Transverse colon (tissue), 4 donors: Measurements from ENCODE around the gene SPATA24.

Experiments used
- EP300 ChIP-seq: sonication (generic); formaldehyde crosslinking; IDR thresholded peaks from one replicate; pipeline ENCODE4 v1.6.1; 2017; ENCODE audit warnings: antibody characterized with exemption, low read depth
- POLR2A ChIP-seq: fragments of 450-650 bp; IDR thresholded peaks from one replicate; pipeline ENCODE4 v1.6.1; 2016; ENCODE audit warnings: antibody characterized with exemption, mild to moderate bottlenecking, moderate library complexity
- POLR2AphosphoS5 ChIP-seq, 3 donors: sonication (generic); formaldehyde crosslinking; IDR thresholded peaks; one replicate each; pipeline ENCODE4 v1.6.1; 2016; ENCODE audit warnings: antibody characterized with exemption in 3 of 3
- TF ChIP-seq, protein P1 (sequence below), 5 experiments: fragments of 200-600 bp in 3 of 5; fragments of 450-650 bp in 2 of 5; sonication (generic) in 3 of 5; IDR thresholded peaks; 1 replicate in 2 of 5; 2 replicates in 3 of 5; pipeline ENCODE4 v1.5.1; 2016 to 2017; ENCODE audit warnings: antibody characterized with exemption in 5 of 5, inconsistent platforms in 3 of 5, mild to moderate bottlenecking in 2 of 5, moderate library complexity in 1 of 5

DNA sequence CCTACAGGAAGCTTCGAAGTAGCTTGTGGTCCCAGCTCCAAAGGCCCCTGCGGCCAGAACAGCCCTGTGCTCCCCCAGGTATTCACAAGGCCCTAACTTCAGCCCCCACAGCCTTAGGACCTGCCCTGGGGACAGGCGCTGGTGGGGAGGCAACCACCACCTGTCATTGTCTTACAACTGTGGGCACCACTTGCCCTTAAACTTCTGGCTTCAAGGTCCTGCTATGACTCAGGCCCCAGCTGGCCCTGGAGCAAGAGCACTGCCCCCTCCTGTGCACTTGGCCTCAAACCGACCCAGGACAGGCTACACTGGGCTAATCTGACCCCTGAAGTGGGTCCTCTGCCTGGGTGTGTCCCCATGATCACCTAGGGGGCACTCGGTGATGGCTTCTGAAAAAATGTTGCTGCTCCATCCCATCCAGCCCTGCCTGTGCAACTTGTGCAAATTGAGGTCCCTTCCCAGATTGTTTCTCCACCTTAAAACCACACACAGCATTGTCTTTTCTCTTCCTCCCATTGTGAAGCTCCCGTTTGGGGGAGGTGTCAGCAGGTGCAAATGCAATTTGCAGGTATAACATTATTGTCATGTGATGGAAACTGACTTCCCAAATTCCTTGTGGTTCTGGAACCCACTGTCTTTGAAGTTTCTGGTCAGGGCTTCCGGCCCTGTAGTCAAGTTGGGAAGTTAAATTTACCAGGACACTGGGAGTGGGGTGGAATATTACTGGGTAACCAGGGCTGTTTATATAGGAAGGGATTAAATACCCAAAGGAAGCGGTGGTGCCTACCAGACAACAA, 7.8 kb downstream of the SPATA24 start:
- TF ChIP-seq, protein P1, sequence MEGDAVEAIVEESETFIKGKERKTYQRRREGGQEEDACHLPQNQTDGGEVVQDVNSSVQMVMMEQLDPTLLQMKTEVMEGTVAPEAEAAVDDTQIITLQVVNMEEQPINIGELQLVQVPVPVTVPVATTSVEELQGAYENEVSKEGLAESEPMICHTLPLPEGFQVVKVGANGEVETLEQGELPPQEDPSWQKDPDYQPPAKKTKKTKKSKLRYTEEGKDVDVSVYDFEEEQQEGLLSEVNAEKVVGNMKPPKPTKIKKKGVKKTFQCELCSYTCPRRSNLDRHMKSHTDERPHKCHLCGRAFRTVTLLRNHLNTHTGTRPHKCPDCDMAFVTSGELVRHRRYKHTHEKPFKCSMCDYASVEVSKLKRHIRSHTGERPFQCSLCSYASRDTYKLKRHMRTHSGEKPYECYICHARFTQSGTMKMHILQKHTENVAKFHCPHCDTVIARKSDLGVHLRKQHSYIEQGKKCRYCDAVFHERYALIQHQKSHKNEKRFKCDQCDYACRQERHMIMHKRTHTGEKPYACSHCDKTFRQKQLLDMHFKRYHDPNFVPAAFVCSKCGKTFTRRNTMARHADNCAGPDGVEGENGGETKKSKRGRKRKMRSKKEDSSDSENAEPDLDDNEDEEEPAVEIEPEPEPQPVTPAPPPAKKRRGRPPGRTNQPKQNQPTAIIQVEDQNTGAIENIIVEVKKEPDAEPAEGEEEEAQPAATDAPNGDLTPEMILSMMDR (IDR thresholded peaks at IDR 0.05): no peak
- TF ChIP-seq EP300: no peak
- TF ChIP-seq POLR2A: no peak
- no peak for TF ChIP-seq POLR2AphosphoS5 (IDR thresholded peaks at IDR 0.05)
